Measurements from ENCODE around the gene BCO2.
A peak's percentile ranks its signal among the peaks of the same experiment; 100 is the strongest.

BCO2 gene

DNA sequence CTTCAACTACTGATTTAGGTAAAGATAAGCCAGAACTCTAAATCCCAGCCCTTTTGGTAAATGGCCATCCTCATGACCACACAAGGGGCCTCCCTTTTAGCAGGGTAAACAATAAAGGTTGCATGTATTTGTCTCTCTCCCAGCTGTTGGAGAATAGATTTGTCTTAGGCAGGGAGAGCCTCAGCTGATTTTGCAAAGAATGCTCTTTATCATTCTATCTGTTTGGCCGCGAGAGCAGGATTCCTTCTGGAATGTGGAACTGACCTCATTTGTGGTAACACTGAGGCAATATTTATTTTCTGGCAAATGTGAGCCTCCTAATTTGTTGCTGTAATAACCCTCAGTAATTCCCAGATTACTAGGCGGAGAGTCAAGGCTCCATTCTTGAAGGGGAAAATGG is 66.2 kb downstream of the BCO2 start:
- H3K27ac ChIP-seq (ENCODE audit: low read depth, low read length): no peak overlapping the region
- no peak overlapping the region for H3K4me3 ChIP-seq (ENCODE audit: low read length)
- H3K36me3 ChIP-seq (ENCODE audit: control insufficient read depth, insufficient read depth, low read length): peaks cover 4% of the 10 kb centered on the region

DNA sequence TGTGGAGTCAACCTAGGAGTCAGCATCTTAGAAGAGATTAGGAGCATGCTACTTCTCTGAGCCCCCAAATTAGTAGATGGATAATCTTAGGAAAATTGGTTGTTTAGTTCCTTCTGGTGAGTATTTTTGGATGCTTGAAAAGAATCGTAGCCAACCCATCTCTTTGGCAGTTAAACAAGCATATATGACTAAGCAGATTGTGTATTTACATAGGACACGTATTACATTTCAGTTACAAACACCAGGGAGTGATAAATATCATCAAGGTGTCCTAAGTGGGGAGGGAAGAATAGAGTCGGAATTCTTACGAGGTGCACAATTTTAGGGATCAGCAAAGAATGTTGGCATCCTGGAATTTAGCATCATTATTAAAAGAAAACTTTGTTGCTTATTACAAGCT is 71.9 kb downstream of the BCO2 start:
- no peaks in the 10 kb centered on the region for H3K36me3 ChIP-seq (ENCODE audit: control insufficient read depth, insufficient read depth, low read length)
- no peaks in the 10 kb centered on the region for H3K4me1 ChIP-seq (ENCODE audit: control insufficient read depth, insufficient read depth, low read length)
- no peak overlapping the region for H3K9ac ChIP-seq (ENCODE audit: low read length)
- no peak overlapping the region for H3K27ac ChIP-seq (ENCODE audit: low read depth, low read length)
- no peak overlapping the region for H3K4me3 ChIP-seq (ENCODE audit: low read length)
- no peaks in the 10 kb centered on the region for H3K27me3 ChIP-seq (ENCODE audit: control insufficient read depth, insufficient read depth, low read length)

More for the DNA sequence above, 66.2 kb downstream of the BCO2 start:
- H3K9ac ChIP-seq (ENCODE audit: low read length): no peak overlapping the region
- H3K27me3 ChIP-seq (ENCODE audit: control insufficient read depth, insufficient read depth, low read length): no peaks in the 10 kb centered on the region
- H3K4me1 ChIP-seq (ENCODE audit: control insufficient read depth, insufficient read depth, low read length): no peaks in the 10 kb centered on the region

- Histone ChIP-seq H3K9ac (ENCODE audit: low read length) (no peak overlapping the region), H3K36me3 (ENCODE audit: control insufficient read depth, insufficient read depth, low read length) (no peaks in the 10 kb centered on the region), H3K27me3 (ENCODE audit: control insufficient read depth, insufficient read depth, low read length) (no peaks in the 10 kb centered on the region), H3K4me3 (ENCODE audit: low read length) (no peak overlapping the region), H3K27ac (ENCODE audit: low read depth, low read length) (no peak overlapping the region), H3K4me1 (ENCODE audit: control insufficient read depth, insufficient read depth, low read length) (no peaks in the 10 kb centered on the region)
Observed at GRCh38 chr11:112248201-112248600, 72.9 kb downstream of the BCO2 start.

GRCh38 chr11:112249871-112250610 is 74.7 kb downstream of the BCO2 start:
- H3K9ac ChIP-seq (ENCODE audit: low read length): no peak overlapping the region
- H3K36me3 ChIP-seq (ENCODE audit: control insufficient read depth, insufficient read depth, low read length): no peaks in the 10 kb centered on the region
- no peaks in the 10 kb centered on the region for H3K27me3 ChIP-seq (ENCODE audit: control insufficient read depth, insufficient read depth, low read length)
- H3K4me1 ChIP-seq (ENCODE audit: control insufficient read depth, insufficient read depth, low read length): no peaks in the 10 kb centered on the region
- no peak overlapping the region for H3K4me3 ChIP-seq (ENCODE audit: low read length)
- no peak overlapping the region for H3K27ac ChIP-seq (ENCODE audit: low read depth, low read length)

- Histone ChIP-seq H3K27me3 (ENCODE audit: control insufficient read depth, insufficient read depth, low read length) (no peaks in the 10 kb centered on the region), H3K4me1 (ENCODE audit: control insufficient read depth, insufficient read depth, low read length) (no peaks in the 10 kb centered on the region), H3K4me3 (ENCODE audit: low read length) (no peak overlapping the region), H3K36me3 (ENCODE audit: control insufficient read depth, insufficient read depth, low read length) (no peaks in the 10 kb centered on the region), H3K9ac (ENCODE audit: low read length) (no peak overlapping the region), H3K27ac (ENCODE audit: low read depth, low read length) (no peak overlapping the region)
Observed at GRCh38 chr11:112253605-112254242, 78.4 kb downstream of the BCO2 start.

- H3K36me3 ChIP-seq (ENCODE audit: control insufficient read depth, insufficient read depth, low read length): no peaks in the 10 kb centered on the region
- H3K27me3 ChIP-seq (ENCODE audit: control insufficient read depth, insufficient read depth, low read length): no peaks in the 10 kb centered on the region
- no peak overlapping the region for H3K4me3 ChIP-seq (ENCODE audit: low read length)
- no peak overlapping the region for H3K27ac ChIP-seq (ENCODE audit: low read depth, low read length)
- no peak overlapping the region for H3K9ac ChIP-seq (ENCODE audit: low read length)
- no peaks in the 10 kb centered on the region for H3K4me1 ChIP-seq (ENCODE audit: control insufficient read depth, insufficient read depth, low read length)
Observed at GRCh38 chr11:112255067-112255720, 79.9 kb downstream of the BCO2 start.

DNA sequence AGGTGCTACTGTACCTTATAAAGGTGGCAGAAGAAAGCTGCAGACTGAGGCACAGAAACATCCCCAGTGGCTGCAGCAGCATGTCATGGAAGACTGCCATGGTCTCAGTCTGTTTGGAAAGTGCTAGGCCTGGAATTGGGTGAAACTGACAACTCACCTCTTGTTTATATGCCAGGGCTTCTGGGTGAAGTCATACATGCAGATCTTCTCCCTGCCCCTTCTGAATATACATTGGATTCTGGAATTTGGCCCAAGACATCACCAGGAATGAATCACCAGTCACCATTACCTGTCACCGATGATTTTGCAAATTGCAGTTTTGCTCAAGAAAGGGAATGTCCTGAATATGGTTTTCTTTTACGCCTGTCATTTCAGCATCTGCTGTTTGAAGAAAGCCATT is 85.2 kb downstream of the BCO2 start, which contains the start of gene PLET1:
PLET1 (minus strand) TSS at position 371 of the 400 bp plus-strand sequence; CDS start at position 100, 271 bp downstream.
- H3K27ac ChIP-seq (ENCODE audit: low read depth, low read length): no peak within 1 kb of the TSS
- no peaks in the 10 kb centered on the region for H3K27me3 ChIP-seq (ENCODE audit: control insufficient read depth, insufficient read depth, low read length)
- H3K36me3 ChIP-seq (ENCODE audit: control insufficient read depth, insufficient read depth, low read length): no peaks in the 10 kb centered on the region
- no peaks in the 10 kb centered on the region for H3K4me1 ChIP-seq (ENCODE audit: control insufficient read depth, insufficient read depth, low read length)
- no peak within 1 kb of the TSS for H3K9ac ChIP-seq (ENCODE audit: low read length)
- no peak within 1 kb of the TSS for H3K4me3 ChIP-seq (ENCODE audit: low read length)

- Histone ChIP-seq H3K4me3 (ENCODE audit: low read length) (no peak overlapping the region), H3K27me3 (ENCODE audit: control insufficient read depth, insufficient read depth, low read length) (no peaks in the 10 kb centered on the region), H3K9ac (ENCODE audit: low read length) (no peak overlapping the region), H3K27ac (ENCODE audit: low read depth, low read length) (peak overlapping the region; percentile 52), H3K4me1 (ENCODE audit: control insufficient read depth, insufficient read depth, low read length) (peaks cover 3% of the 10 kb centered on the region), H3K36me3 (ENCODE audit: control insufficient read depth, insufficient read depth, low read length) (no peaks in the 10 kb centered on the region)
Observed at GRCh38 chr11:112265659-112266409, 90.5 kb downstream of the BCO2 start.

DNA sequence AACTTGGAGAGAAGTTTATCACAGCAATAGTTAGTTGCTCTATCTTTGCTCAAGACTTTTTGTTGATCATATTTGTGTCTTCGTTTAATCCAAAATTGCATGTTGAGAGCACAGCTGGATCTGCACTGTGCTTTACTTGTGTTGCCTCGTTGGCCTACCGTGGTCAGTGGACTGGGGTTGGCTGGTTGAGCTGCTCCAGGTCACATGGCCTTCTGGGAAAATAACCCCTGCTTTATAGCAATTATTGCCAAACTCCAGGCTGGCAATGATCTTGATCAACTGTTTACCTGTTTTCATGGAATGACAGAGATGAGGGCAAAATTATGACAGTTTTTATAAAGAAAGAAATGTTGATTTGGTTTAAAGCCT is 91.1 kb downstream of the BCO2 start:
- Histone ChIP-seq H3K27ac (ENCODE audit: low read depth, low read length) (peak overlapping the region; percentile 52), H3K9ac (ENCODE audit: low read length) (no peak overlapping the region), H3K4me1 (ENCODE audit: control insufficient read depth, insufficient read depth, low read length) (peaks cover 3% of the 10 kb centered on the region)

DNA sequence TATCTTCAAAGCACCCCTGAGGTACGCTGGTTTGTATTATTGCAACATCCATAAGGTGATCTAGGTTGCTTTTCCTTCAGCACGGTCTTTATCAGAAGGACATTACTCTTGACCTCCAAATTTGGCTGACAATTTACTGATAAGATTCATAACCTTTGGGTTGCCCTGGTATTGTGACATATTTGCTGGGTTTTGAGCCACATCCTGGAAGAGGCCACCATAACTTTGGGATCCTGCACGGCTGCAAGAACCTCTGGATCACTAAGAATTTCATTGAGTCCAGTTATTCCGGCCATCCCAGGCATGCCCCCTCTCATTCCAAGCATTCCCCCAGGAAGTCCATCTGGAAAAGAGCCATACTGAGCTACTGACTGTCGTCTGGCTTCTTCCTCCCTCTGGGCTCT is 91.9 kb downstream of the BCO2 start:
- H3K27me3 ChIP-seq (ENCODE audit: control insufficient read depth, insufficient read depth, low read length): no peaks in the 10 kb centered on the region
- H3K4me1 ChIP-seq (ENCODE audit: control insufficient read depth, insufficient read depth, low read length): peaks cover 3% of the 10 kb centered on the region
- H3K27ac ChIP-seq (ENCODE audit: low read depth, low read length): no peak overlapping the region
- no peak overlapping the region for H3K9ac ChIP-seq (ENCODE audit: low read length)
- H3K4me3 ChIP-seq (ENCODE audit: low read length): no peak overlapping the region
- no peaks in the 10 kb centered on the region for H3K36me3 ChIP-seq (ENCODE audit: control insufficient read depth, insufficient read depth, low read length)

More for the DNA sequence above, 91.1 kb downstream of the BCO2 start:
- no peaks in the 10 kb centered on the region for H3K27me3 ChIP-seq (ENCODE audit: control insufficient read depth, insufficient read depth, low read length)
- no peaks in the 10 kb centered on the region for H3K36me3 ChIP-seq (ENCODE audit: control insufficient read depth, insufficient read depth, low read length)
- no peak overlapping the region for H3K4me3 ChIP-seq (ENCODE audit: low read length)

- Histone ChIP-seq H3K36me3 (ENCODE audit: control insufficient read depth, insufficient read depth, low read length) (no peaks in the 10 kb centered on the region), H3K9ac (ENCODE audit: low read length) (no peak overlapping the region), H3K27ac (ENCODE audit: low read depth, low read length) (no peak overlapping the region), H3K4me1 (ENCODE audit: control insufficient read depth, insufficient read depth, low read length) (peaks cover 3% of the 10 kb centered on the region), H3K27me3 (ENCODE audit: control insufficient read depth, insufficient read depth, low read length) (no peaks in the 10 kb centered on the region), H3K4me3 (ENCODE audit: low read length) (no peak overlapping the region)
Observed at GRCh38 chr11:112268406-112268805, 93.1 kb downstream of the BCO2 start.

All from rectal smooth muscle tissue (tissue), 1 donor.